ENCODE results near the gene CEP290. TPM values are rescaled to one million over a fixed set of nuclear protein-coding genes. Genes with fewer than 3 reads are reported as not detected.

CEP290 gene
- polyA plus RNA-seq, 1 donor = 16.4 TPM

DNA sequence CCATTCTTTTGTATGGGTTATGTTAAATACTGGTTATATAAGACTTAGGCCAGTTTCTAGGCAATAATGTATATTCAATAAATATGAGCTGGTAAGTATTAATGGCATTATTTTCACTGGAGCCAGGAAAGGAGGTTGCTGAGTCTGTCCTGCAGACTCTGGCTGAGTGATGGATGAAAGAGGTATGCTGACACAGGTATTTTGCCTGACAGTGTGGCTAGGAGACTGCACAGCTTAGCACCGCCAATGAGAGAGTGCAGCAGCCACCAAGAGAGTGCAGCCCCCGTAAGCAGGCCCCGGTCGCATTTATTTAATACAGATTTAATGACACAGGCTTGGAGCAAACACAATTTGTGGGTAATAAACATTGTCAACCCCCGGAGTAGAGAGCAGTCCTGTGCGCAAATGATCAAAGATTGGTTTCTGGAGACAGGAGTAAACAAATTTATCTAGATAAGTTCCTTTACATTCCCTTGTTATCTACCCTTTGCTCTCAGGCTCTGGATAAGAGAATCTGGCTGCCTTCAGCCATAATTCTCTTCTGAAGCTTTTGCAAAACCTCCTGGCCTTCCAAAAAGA, 37.6 kb upstream of the CEP290 start:
- Histone ChIP-seq H3K4me1 (ENCODE audit: control insufficient read depth, insufficient read depth, low read length) (peaks cover 8% of the 10 kb centered on the region), H3K4me3 (ENCODE audit: low read length) (no peak overlapping the region), H3K36me3 (ENCODE audit: control insufficient read depth, insufficient read depth, low read length) (peaks cover 48% of the 10 kb centered on the region), H3K27me3 (ENCODE audit: control insufficient read depth, insufficient read depth, low read length) (no peaks in the 10 kb centered on the region), H3K9me3 (ENCODE audit: control insufficient read depth, low read depth, low read length) (peaks cover 3% of the 10 kb centered on the region), H3K27ac (ENCODE audit: low read length) (no peak overlapping the region)
- DNase-seq = no peak
- WGBS (ENCODE audit: insufficient coverage, low lambda C conversion rate) = no CpG with 5 or more reads among the region's 6 CpGs

DNA sequence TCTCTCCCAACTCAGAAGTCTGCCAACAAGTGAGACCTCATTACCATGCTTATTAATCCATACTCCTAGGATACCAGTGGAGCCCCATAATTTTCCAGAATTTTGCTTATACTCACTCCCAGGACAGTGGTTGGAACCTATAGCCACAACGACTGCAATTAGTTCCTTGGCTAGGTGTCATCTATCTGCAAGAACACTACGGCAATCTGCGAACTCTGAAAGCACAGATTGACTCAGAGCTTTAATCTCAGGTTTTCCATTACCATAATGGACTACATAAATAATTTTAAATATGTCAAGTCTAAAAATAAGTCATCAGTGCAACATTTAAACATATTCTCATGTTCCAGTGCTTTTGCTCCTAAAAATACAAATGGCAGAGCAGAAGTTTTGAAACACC, 33.7 kb upstream of the CEP290 start:
- peaks cover 36% of the 10 kb centered on the region for H3K36me3 ChIP-seq (ENCODE audit: control insufficient read depth, insufficient read depth, low read length)
- H3K9me3 ChIP-seq (ENCODE audit: control insufficient read depth, low read depth, low read length) = no peaks in the 10 kb centered on the region
- no peak for DNase-seq
- H3K4me1 ChIP-seq (ENCODE audit: control insufficient read depth, insufficient read depth, low read length) = peaks cover 8% of the 10 kb centered on the region
- no CpG with 5 or more reads among the region's 3 CpGs for WGBS (ENCODE audit: insufficient coverage, low lambda C conversion rate)
- H3K27ac ChIP-seq (ENCODE audit: low read length) = no peak overlapping the region
- no peak overlapping the region for H3K4me3 ChIP-seq (ENCODE audit: low read length)
- no peaks in the 10 kb centered on the region for H3K27me3 ChIP-seq (ENCODE audit: control insufficient read depth, insufficient read depth, low read length)

DNA sequence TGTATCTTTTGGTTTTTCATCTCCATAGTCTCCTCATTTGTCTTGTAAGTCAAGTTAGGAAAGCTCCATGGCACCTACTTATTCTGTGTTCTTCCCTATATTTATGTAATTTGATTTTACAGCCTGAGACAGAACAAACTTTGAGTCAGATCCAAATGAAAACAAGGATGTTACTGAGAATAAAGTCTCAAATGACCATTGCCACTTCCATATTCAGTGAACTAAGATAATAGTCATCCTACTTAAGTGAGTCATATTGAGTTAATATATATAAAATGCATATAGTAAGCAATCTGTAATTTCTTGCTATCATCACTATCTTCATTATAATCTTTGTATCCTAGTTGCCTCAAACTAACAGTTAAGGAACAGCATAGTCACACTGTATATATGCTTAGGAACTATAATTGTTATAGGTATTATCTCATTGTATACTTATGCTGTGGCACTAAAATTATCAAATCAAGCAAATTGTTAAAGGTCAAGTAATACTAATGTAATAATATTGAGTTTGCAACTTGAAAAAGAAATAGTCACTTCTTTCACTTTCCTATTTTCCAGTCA, 31.0 kb upstream of the CEP290 start:
- H3K4me1 ChIP-seq (ENCODE audit: control insufficient read depth, insufficient read depth, low read length) = no peaks in the 10 kb centered on the region
- H3K27ac ChIP-seq (ENCODE audit: low read length) = no peak overlapping the region
- no peak for DNase-seq
- peaks cover 32% of the 10 kb centered on the region for H3K36me3 ChIP-seq (ENCODE audit: control insufficient read depth, insufficient read depth, low read length)
- H3K27me3 ChIP-seq (ENCODE audit: control insufficient read depth, insufficient read depth, low read length) = no peaks in the 10 kb centered on the region
- H3K9me3 ChIP-seq (ENCODE audit: control insufficient read depth, low read depth, low read length) = no peaks in the 10 kb centered on the region
- H3K4me3 ChIP-seq (ENCODE audit: low read length) = no peak overlapping the region

DNA sequence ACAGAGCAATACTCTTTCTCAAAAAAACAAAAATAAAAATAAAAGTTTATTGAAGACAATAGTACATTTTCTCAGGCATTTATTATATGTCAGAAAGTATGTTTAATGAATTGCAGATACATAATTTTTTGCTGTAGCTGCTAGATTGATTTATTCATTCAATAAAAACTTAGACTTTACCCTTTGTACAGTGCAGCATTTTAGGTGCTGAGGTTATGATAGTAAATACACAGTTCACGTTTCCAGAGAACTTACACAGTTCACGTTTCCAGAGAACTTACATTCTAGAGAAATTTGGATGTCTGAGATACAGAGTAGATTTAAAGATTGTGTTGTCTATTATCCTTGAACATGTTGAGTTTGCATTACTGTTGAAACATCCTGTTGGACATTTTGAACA, 25.5 kb upstream of the CEP290 start:
- Histone ChIP-seq H3K4me3 (ENCODE audit: low read length) (no peak overlapping the region), H3K4me1 (ENCODE audit: control insufficient read depth, insufficient read depth, low read length) (no peaks in the 10 kb centered on the region), H3K27me3 (ENCODE audit: control insufficient read depth, insufficient read depth, low read length) (no peaks in the 10 kb centered on the region), H3K36me3 (ENCODE audit: control insufficient read depth, insufficient read depth, low read length) (peaks cover 23% of the 10 kb centered on the region), H3K9me3 (ENCODE audit: control insufficient read depth, low read depth, low read length) (no peaks in the 10 kb centered on the region), H3K27ac (ENCODE audit: low read length) (peak overlapping the region; percentile 39)
- peak in 1 of 2 donors; percentile 55 for DNase-seq
- WGBS (ENCODE audit: insufficient coverage, low lambda C conversion rate) = 17% methylated on average over 1 of the region's 2 CpGs

DNA sequence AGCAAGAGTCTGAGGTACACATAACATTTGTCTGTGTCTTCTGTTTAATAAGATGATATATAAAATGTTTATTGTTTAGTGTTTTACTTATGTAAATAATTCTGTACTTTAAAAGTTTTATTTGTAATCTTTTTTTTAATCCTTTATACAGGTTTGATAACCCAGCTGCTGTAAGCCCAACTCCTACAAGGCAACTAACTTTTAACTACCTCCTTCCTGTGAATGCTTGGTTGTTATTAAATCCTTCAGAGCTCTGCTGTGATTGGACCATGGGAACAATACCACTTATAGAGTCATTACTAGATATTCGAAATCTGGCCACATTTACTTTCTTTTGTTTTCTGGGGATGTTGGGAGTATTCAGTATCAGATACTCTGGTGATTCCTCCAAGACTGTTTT, 24.3 kb upstream of the CEP290 start:
- WGBS (ENCODE audit: insufficient coverage, low lambda C conversion rate) = 100% methylated on average over 1 of the region's 1 CpG
- no peak for DNase-seq
- Histone ChIP-seq H3K4me1 (ENCODE audit: control insufficient read depth, insufficient read depth, low read length) (no peaks in the 10 kb centered on the region), H3K36me3 (ENCODE audit: control insufficient read depth, insufficient read depth, low read length) (peaks cover 20% of the 10 kb centered on the region), H3K9me3 (ENCODE audit: control insufficient read depth, low read depth, low read length) (no peaks in the 10 kb centered on the region), H3K4me3 (ENCODE audit: low read length) (no peak overlapping the region), H3K27ac (ENCODE audit: low read length) (no peak overlapping the region), H3K27me3 (ENCODE audit: control insufficient read depth, insufficient read depth, low read length) (no peaks in the 10 kb centered on the region)

DNA sequence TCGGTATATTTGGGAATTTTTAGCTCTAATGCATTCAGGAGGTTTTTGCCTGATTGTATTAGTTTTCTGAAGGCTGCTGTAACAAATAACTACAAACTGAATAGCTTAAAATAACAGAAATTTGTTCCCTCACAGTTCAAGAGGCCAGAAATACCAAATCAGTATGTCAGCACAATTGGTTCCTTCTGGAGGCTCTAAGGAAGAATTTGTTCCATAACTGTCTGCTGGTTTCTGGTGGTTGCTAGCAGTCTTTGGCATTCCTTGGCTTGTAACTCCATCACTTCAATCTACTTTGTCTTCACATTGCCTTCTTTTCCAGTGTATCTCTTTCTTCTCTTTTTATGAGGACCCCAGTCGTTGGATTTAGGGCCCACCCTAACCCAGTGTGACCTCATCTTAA, 21.5 kb upstream of the CEP290 start:
- DNase-seq = no peak

DNA sequence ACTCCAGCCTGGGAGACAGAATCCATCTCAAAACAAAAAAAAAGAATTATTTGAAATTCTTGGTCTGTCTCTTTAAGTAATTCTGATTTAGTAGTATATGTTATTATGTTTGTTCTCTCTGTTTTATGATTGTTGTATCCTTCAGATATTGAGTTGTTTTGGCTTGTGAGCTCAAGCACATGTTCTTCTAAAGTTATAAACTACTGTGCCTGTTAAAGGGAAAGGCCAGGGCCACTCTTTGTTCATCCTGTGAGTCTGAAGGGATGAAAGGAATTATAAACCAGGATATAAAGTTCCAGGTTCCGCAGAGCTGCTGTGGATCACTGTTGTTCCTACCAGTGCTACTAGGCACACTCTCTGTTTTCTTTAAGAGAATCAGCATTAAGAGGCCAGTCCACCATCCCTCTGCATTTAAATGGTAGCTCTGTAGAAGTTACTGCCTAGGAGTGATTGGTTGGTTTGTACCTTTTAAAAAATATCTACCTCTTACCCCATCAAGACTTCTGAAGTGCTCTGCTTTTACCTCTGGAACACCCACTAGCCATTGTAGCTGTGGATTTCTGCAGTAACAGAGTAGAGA, 14.3 kb upstream of the CEP290 start:
- WGBS (ENCODE audit: insufficient coverage, low lambda C conversion rate) = no CpG with 5 or more reads among the region's 1 CpG
- no peak for DNase-seq

More for the DNA sequence above, 21.5 kb upstream of the CEP290 start:
- Histone ChIP-seq H3K9me3 (ENCODE audit: control insufficient read depth, low read depth, low read length) (no peaks in the 10 kb centered on the region), H3K4me1 (ENCODE audit: control insufficient read depth, insufficient read depth, low read length) (no peaks in the 10 kb centered on the region), H3K36me3 (ENCODE audit: control insufficient read depth, insufficient read depth, low read length) (peaks cover 18% of the 10 kb centered on the region), H3K27ac (ENCODE audit: low read length) (no peak overlapping the region), H3K27me3 (ENCODE audit: control insufficient read depth, insufficient read depth, low read length) (no peaks in the 10 kb centered on the region), H3K4me3 (ENCODE audit: low read length) (no peak overlapping the region)
- 100% methylated on average over 1 of the region's 2 CpGs for WGBS (ENCODE audit: insufficient coverage, low lambda C conversion rate)

DNA sequence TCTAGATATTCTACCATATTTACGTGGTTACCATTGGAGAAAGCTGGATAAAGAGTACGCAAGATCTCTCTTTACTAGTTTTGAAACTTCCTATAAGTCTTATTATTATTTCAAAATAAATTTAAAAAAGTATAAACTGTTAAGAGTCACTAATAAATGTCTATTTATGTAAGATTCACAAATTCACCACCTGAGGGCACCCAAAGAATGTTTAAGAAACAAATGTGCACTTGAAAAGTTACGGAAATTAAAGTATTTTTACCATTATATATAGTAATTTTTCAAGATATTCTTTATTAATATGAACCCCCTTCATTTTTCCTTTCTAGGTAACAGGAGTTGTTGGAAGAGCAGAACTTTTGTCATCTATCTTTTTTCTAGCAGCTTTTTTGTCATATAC, 12.1 kb upstream of the CEP290 start:
- Histone ChIP-seq H3K36me3 (ENCODE audit: control insufficient read depth, insufficient read depth, low read length) (peaks cover 20% of the 10 kb centered on the region), H3K9me3 (ENCODE audit: control insufficient read depth, low read depth, low read length) (no peaks in the 10 kb centered on the region), H3K27ac (ENCODE audit: low read length) (no peak overlapping the region), H3K4me3 (ENCODE audit: low read length) (no peak overlapping the region), H3K4me1 (ENCODE audit: control insufficient read depth, insufficient read depth, low read length) (no peaks in the 10 kb centered on the region), H3K27me3 (ENCODE audit: control insufficient read depth, insufficient read depth, low read length) (no peaks in the 10 kb centered on the region)
- whole genome bisulfite sequencing (ENCODE audit: insufficient coverage, low lambda C conversion rate) = 100% methylated on average over 3 of the region's 3 CpGs
- DNase-seq = no peak

More for the DNA sequence above, 14.3 kb upstream of the CEP290 start:
- Histone ChIP-seq H3K9me3 (ENCODE audit: control insufficient read depth, low read depth, low read length) (no peaks in the 10 kb centered on the region), H3K27ac (ENCODE audit: low read length) (no peak overlapping the region), H3K4me3 (ENCODE audit: low read length) (no peak overlapping the region), H3K27me3 (ENCODE audit: control insufficient read depth, insufficient read depth, low read length) (no peaks in the 10 kb centered on the region), H3K36me3 (ENCODE audit: control insufficient read depth, insufficient read depth, low read length) (peaks cover 16% of the 10 kb centered on the region), H3K4me1 (ENCODE audit: control insufficient read depth, insufficient read depth, low read length) (no peaks in the 10 kb centered on the region)

DNA sequence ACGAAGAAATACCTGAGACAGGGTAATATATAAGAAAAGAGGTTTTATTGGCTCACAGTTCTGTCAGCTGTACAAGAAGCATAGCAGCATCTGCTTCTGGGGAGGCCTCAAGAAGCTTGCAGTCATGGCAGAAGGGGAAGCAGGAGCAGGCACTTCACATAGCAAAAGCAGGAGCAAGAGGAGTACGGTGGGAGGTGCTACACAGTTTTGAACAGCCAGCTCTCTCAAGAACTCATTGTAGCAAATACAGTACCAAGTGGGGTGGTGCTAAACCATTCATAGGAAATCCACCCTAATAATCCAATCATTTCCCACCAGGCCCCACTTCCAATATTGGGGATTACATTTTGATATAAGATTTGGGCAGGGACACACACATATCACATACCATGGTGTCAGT, 8.2 kb upstream of the CEP290 start:
- Histone ChIP-seq H3K27ac (ENCODE audit: low read length) (no peak overlapping the region), H3K27me3 (ENCODE audit: control insufficient read depth, insufficient read depth, low read length) (no peaks in the 10 kb centered on the region), H3K4me1 (ENCODE audit: control insufficient read depth, insufficient read depth, low read length) (peaks cover 5% of the 10 kb centered on the region), H3K36me3 (ENCODE audit: control insufficient read depth, insufficient read depth, low read length) (peaks cover 8% of the 10 kb centered on the region), H3K9me3 (ENCODE audit: control insufficient read depth, low read depth, low read length) (no peaks in the 10 kb centered on the region), H3K4me3 (ENCODE audit: low read length) (no peak overlapping the region)
- WGBS (ENCODE audit: insufficient coverage, low lambda C conversion rate) = 80% methylated on average over 1 of the region's 2 CpGs
- DNase-seq = no peak

DNA sequence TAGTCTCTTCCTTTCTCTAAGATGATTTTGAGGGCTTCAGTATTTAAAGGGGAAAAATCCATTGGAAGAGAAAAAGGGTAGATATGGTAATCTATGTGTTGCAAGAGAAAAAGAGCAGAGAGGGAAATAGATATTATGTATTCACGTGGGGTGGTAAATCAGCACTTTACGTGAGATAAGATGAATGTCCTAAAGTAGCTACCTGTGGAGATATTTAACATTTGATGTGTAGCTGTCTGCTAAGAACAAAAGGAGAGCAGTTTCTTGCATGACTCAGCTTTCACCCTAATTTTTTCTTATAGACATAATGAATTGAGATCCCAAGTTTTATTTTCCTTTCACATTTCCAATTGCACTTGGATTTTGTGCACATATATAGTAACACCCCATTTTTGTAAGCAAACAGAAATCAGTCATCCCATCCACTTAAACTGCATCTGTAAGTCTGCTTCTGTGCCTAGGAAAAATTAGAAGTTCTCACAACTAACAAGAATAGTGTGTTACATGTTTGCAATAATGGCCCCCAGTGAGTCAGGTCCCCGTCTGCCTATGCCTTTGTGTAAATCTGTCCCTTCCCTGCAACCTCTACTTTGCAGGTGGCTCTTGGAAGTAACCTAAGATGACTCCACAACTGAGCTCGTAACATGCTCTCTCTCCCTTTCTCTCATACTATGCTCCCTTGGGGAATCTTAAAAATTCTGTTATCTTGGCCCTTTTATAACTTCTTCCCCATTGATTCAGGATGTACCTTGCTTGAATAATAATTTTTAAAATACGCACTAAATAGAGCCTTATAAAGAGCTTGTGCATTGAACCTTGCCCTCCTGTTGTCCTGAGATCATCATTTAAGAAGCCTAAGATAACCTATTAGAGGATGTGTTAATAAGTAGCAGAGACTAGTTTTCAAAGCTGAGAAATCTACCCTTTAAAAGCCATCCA, 3.9 kb upstream of the CEP290 start:
- WGBS (ENCODE audit: insufficient coverage, low lambda C conversion rate) = 29% methylated on average over 4 of the region's 5 CpGs
- DNase-seq = peak in 1 of 2 donors; percentile 70
- Histone ChIP-seq H3K36me3 (ENCODE audit: control insufficient read depth, insufficient read depth, low read length) (peaks cover 7% of the 10 kb centered on the region), H3K27me3 (ENCODE audit: control insufficient read depth, insufficient read depth, low read length) (no peaks in the 10 kb centered on the region), H3K27ac (ENCODE audit: low read length) (peak overlapping the region; percentile 51), H3K9me3 (ENCODE audit: control insufficient read depth, low read depth, low read length) (no peaks in the 10 kb centered on the region), H3K4me1 (ENCODE audit: control insufficient read depth, insufficient read depth, low read length) (peaks cover 12% of the 10 kb centered on the region), H3K4me3 (ENCODE audit: low read length) (no peak overlapping the region)

Measured in large intestine (tissue), 3 donors.